Osteoblast (primary cell): Measurements from ENCODE around the gene RNLS. TPM values are rescaled to one million over a fixed set of nuclear protein-coding genes. Genes with fewer than 3 reads are reported as not detected.

Experiments used
- DNase-seq: peaks from one replicate; pipeline ENCODE4 v3.0.0; 2011; ENCODE audit warnings: low spot score, mixed read lengths; ENCODE audit not compliant: insufficient read length; ENCODE audit errors: missing footprints
- H2AFZ ChIP-seq: 2 replicates; pipeline ENCODE4 v1.6.0; 2011; ENCODE audit warnings: mild to moderate bottlenecking, low read length
- H3K27ac ChIP-seq: 2 replicates; pipeline ENCODE4 v1.5.1; 2011; ENCODE audit warnings: mild to moderate bottlenecking, low read depth, low read length, moderate library complexity
- H3K27me3 ChIP-seq: 2 replicates; pipeline ENCODE4 v1.6.0; 2012; ENCODE audit warnings: mild to moderate bottlenecking, control low read depth, inconsistent platforms, low read length, moderate library complexity; ENCODE audit not compliant: insufficient read depth
- H3K36me3 ChIP-seq: 2 replicates; pipeline ENCODE4 v1.5.1; 2011; ENCODE audit warnings: mild to moderate bottlenecking, low read length, control low read depth, moderate library complexity; ENCODE audit not compliant: insufficient read depth
- H3K4me1 ChIP-seq: 2 replicates; pipeline ENCODE4 v1.5.1; 2011; ENCODE audit warnings: mild to moderate bottlenecking, low read length, control low read depth, moderate library complexity; ENCODE audit not compliant: insufficient read depth
- H3K4me2 ChIP-seq: 2 replicates; pipeline ENCODE4 v1.6.0; 2011; ENCODE audit warnings: mild to moderate bottlenecking, low read length; ENCODE audit not compliant: insufficient read depth
- H3K4me3 ChIP-seq: fragments of 200-600 bp; sonication (generic); 3 replicates; pipeline ENCODE4 v1.5.1; 2012; ENCODE audit warnings: mild to moderate bottlenecking, low read length, inconsistent platforms; ENCODE audit not compliant: insufficient read depth
- H3K79me2 ChIP-seq: 2 replicates; pipeline ENCODE4 v1.6.0; 2012; ENCODE audit warnings: mild to moderate bottlenecking, low read length, control low read depth, inconsistent platforms; ENCODE audit not compliant: insufficient read depth
- H3K9me3 ChIP-seq: 2 replicates; pipeline ENCODE4 v1.5.1; 2011; ENCODE audit warnings: low read depth, low read length, control low read depth
- H4K20me1 ChIP-seq: 2 replicates; pipeline ENCODE4 v1.6.0; 2012; ENCODE audit warnings: mild to moderate bottlenecking, low read length, control low read depth; ENCODE audit not compliant: insufficient read depth
- CTCF ChIP-seq: IDR thresholded peaks from 2 replicates; pipeline ENCODE4 v1.5.1; 2011; ENCODE audit warnings: mild to moderate bottlenecking, low read depth, low read length, moderate library complexity; ENCODE audit errors: extremely low read depth
- total RNA-seq: library from RNA; depleted of rRNA; stranded (reverse); fragments of >200 nt; gene quantifications from 2 replicates; pipeline ENCODE4 v1.2.3, GENCODE V29; 2012

The RNLS gene
- total RNA-seq, 1 donor = 22.4 TPM

GRCh38 chr10:88232983-88233543, 350.1 kb downstream of the RNLS start:
- no peak overlapping the region for H3K27ac ChIP-seq
- no peaks in the 10 kb centered on the region for H3K27me3 ChIP-seq
- H3K9me3 ChIP-seq = no peaks in the 10 kb centered on the region
- no peak for TF ChIP-seq CTCF
- H3K36me3 ChIP-seq = no peaks in the 10 kb centered on the region
- H3K4me3 ChIP-seq = no peak overlapping the region
- no peak for DNase-seq
- H4K20me1 ChIP-seq = no peaks in the 10 kb centered on the region
- no peaks in the 10 kb centered on the region for H3K79me2 ChIP-seq
- peaks cover 4% of the 10 kb centered on the region for H3K4me1 ChIP-seq
- H3K4me2 ChIP-seq = no peak overlapping the region
- no peak overlapping the region for H2AFZ ChIP-seq

- H3K79me2 ChIP-seq = no peaks in the 10 kb centered on the region
- H3K27me3 ChIP-seq = no peaks in the 10 kb centered on the region
- H4K20me1 ChIP-seq = no peaks in the 10 kb centered on the region
- H3K36me3 ChIP-seq = no peaks in the 10 kb centered on the region
- no peak overlapping the region for H3K4me3 ChIP-seq
- H3K27ac ChIP-seq = no peak overlapping the region
- DNase-seq = no peak
- peaks cover 10% of the 10 kb centered on the region for H3K4me1 ChIP-seq
- no peak for TF ChIP-seq CTCF
- H2AFZ ChIP-seq = peak overlapping the region; percentile 13
- H3K4me2 ChIP-seq = no peak overlapping the region
- H3K9me3 ChIP-seq = no peaks in the 10 kb centered on the region
These were observed 350.9 kb downstream of the RNLS start for GRCh38 chr10:88232029-88232895.

- Histone ChIP-seq H3K4me2 (no peak overlapping the region), H3K4me1 (peaks cover 11% of the 10 kb centered on the region), H3K4me3 (no peak overlapping the region), H3K9me3 (no peaks in the 10 kb centered on the region), H2AFZ (no peak overlapping the region), H3K36me3 (no peaks in the 10 kb centered on the region), H4K20me1 (no peaks in the 10 kb centered on the region), H3K27ac (no peak overlapping the region), H3K79me2 (no peaks in the 10 kb centered on the region), H3K27me3 (no peaks in the 10 kb centered on the region)
- TF ChIP-seq CTCF = no peak
- no peak for DNase-seq
These were observed 352.9 kb downstream of the RNLS start for GRCh38 chr10:88230251-88230650.

- Histone ChIP-seq H3K4me2 (peak overlapping the region; percentile 9), H3K27me3 (no peaks in the 10 kb centered on the region), H3K9me3 (no peaks in the 10 kb centered on the region), H3K4me1 (peaks cover 11% of the 10 kb centered on the region), H2AFZ (peak overlapping the region; percentile 24), H3K27ac (peak overlapping the region; percentile 78), H3K4me3 (no peak overlapping the region), H3K36me3 (no peaks in the 10 kb centered on the region), H4K20me1 (no peaks in the 10 kb centered on the region), H3K79me2 (no peaks in the 10 kb centered on the region)
- TF ChIP-seq CTCF = no peak
- peak; percentile 34 for DNase-seq
These were observed 355.0 kb downstream of the RNLS start for GRCh38 chr10:88228130-88228529.
